RWPE2 (cell line): ENCODE data around the gene NEAT1.

Source experiments
- ATAC-seq: fragments of 200-7000 bp; cut with Tn5 transposase; 3 replicates; pipeline ENCODE4 v1.9.1; 2021; ENCODE audit warnings: low read depth
- DNase-seq: peaks from one replicate; pipeline ENCODE4 v3.0.0-alpha.2; 2020; ENCODE audit warnings: low spot score
- H3K27ac ChIP-seq: fragments of 450-650 bp; 2 replicates; pipeline ENCODE4 v1.5.1; 2017; ENCODE audit warnings: mild to moderate bottlenecking; ENCODE audit not compliant: poor library complexity, severe bottlenecking
- H3K27me3 ChIP-seq: fragments of 250-450 bp; sonication (Bioruptor Pico); 2 replicates; pipeline ENCODE4 v1.5.1; 2021; ENCODE audit warnings: mild to moderate bottlenecking, moderate library complexity; ENCODE audit not compliant: insufficient read depth, poor library complexity, severe bottlenecking
- H3K36me3 ChIP-seq: fragments of 250-450 bp; sonication (Bioruptor Pico); 2 replicates; pipeline ENCODE4 v1.5.1; 2020; ENCODE audit warnings: low read depth, mild to moderate bottlenecking, moderate library complexity
- H3K4me1 ChIP-seq: fragments of 250-450 bp; sonication (Bioruptor Pico); 2 replicates; pipeline ENCODE4 v1.5.1; 2021; ENCODE audit warnings: mild to moderate bottlenecking, moderate library complexity; ENCODE audit not compliant: insufficient read depth, poor library complexity, severe bottlenecking
- H3K4me3 ChIP-seq: fragments of 250-450 bp; sonication (Bioruptor Pico); 2 replicates; pipeline ENCODE4 v1.5.1; 2021; ENCODE audit warnings: mild to moderate bottlenecking, moderate library complexity; ENCODE audit not compliant: severe bottlenecking
- H3K9me3 ChIP-seq: fragments of 250-450 bp; sonication (Bioruptor Pico); 2 replicates; pipeline ENCODE4 v1.5.1; 2021; ENCODE audit warnings: mild to moderate bottlenecking, moderate library complexity; ENCODE audit not compliant: severe bottlenecking
- CTCF ChIP-seq: fragments of 450-650 bp; IDR thresholded peaks from one replicate; pipeline ENCODE4 v1.5.1; 2017; ENCODE audit warnings: mild to moderate bottlenecking, moderate library complexity; ENCODE audit not compliant: poor library complexity, severe bottlenecking

Gene NEAT1

GRCh38 chr11:65396769-65397745 lies 25.5 kb upstream of the NEAT1 start:
- Histone ChIP-seq H3K27ac (no peak overlapping the region), H3K27me3 (no peaks in the 10 kb centered on the region)

GRCh38 chr11:65398362-65398910 lies 24.2 kb upstream of the NEAT1 start:
- no peak overlapping the region for H3K4me3 ChIP-seq
- ATAC-seq (no peak), DNase-seq (no peak)
- no peak for TF ChIP-seq CTCF
- peaks cover 48% of the 10 kb centered on the region for H3K36me3 ChIP-seq
- no peak overlapping the region for H3K27ac ChIP-seq
- H3K4me1 ChIP-seq: no peaks in the 10 kb centered on the region
- no peaks in the 10 kb centered on the region for H3K9me3 ChIP-seq
- no peaks in the 10 kb centered on the region for H3K27me3 ChIP-seq

More at GRCh38 chr11:65396769-65397745, 25.5 kb upstream of the NEAT1 start:
- Histone ChIP-seq H3K36me3 (peaks cover 42% of the 10 kb centered on the region), H3K4me1 (no peaks in the 10 kb centered on the region), H3K9me3 (no peaks in the 10 kb centered on the region), H3K4me3 (no peak overlapping the region)
- ATAC-seq (no peak), DNase-seq (no peak)
- TF ChIP-seq CTCF: no peak

GRCh38 chr11:65399249-65399648 lies 23.3 kb upstream of the NEAT1 start:
- Histone ChIP-seq H3K4me3 (no peak overlapping the region), H3K27ac (no peak overlapping the region), H3K36me3 (peaks cover 44% of the 10 kb centered on the region), H3K27me3 (no peaks in the 10 kb centered on the region), H3K9me3 (no peaks in the 10 kb centered on the region), H3K4me1 (no peaks in the 10 kb centered on the region)
- ATAC-seq (no peak), DNase-seq (no peak)
- no peak for TF ChIP-seq CTCF

GRCh38 chr11:65399845-65400244 lies 22.8 kb upstream of the NEAT1 start:
- Histone ChIP-seq H3K9me3 (no peaks in the 10 kb centered on the region), H3K27me3 (no peaks in the 10 kb centered on the region), H3K4me1 (no peaks in the 10 kb centered on the region), H3K27ac (no peak overlapping the region), H3K4me3 (no peak overlapping the region), H3K36me3 (peaks cover 38% of the 10 kb centered on the region)
- ATAC-seq (no peak), DNase-seq (peak; percentile 56)
- TF ChIP-seq CTCF: no peak
